Endothelial cell of umbilical vein (primary cell): Measurements from ENCODE around the gene RUNDC3A. TPM values are rescaled to one million over a fixed set of nuclear protein-coding genes. Genes with fewer than 3 reads are reported as not detected.

Experiments used
- BruUV-seq: library from RNA; stranded (reverse); fragments of 400-500 nt; replicated peaks from 2 replicates; lab custom pipeline; 2021; lab: Mats Ljungman, UMichigan
- CTCF ChIA-PET: fragments of 300-600, 350-600 bp; sonication (Branson Sonifier 250); formaldehyde crosslinking; loops from one replicate; lab custom pipeline; 2021; ENCODE audit warnings: antibody characterized with exemption, inconsistent platforms; lab: Charles Lee
- POLR2A ChIA-PET: fragments of 300-600, 350-600 bp; sonication (Branson Sonifier 250); formaldehyde crosslinking; loops from one replicate; lab custom pipeline; 2021; ENCODE audit warnings: antibody characterized with exemption, inconsistent platforms; lab: Charles Lee
- DNase-seq: peaks from one replicate; pipeline ENCODE4 v3.0.0-alpha.2; 2011; ENCODE audit warnings: low read depth, low spot score
- FAIRE-seq: peaks from 2 replicates; lab custom pipeline; 2011; peaks lifted over from hg19 to GRCh38; lab: Jason Lieb, UNC
- H2AFZ ChIP-seq: 2 replicates; pipeline ENCODE4 v1.6.0; 2012; ENCODE audit warnings: low read depth, low read length, control low read depth, inconsistent platforms
- H3K27ac ChIP-seq: 2 replicates; pipeline ENCODE4 v1.5.1; 2011; ENCODE audit warnings: low read depth, mild to moderate bottlenecking, control low read depth, low read length, moderate library complexity; ENCODE audit not compliant: insufficient read depth
- H3K27me3 ChIP-seq, 2 experiments: 2 replicates each; pipeline versions ENCODE4 v1.6.0 to v1.6.1; 2011; ENCODE audit warnings: low read length in 2 of 2, mixed read lengths in 1 of 2; ENCODE audit not compliant: control insufficient read depth in 2 of 2, insufficient read depth in 2 of 2
- H3K36me3 ChIP-seq, 2 experiments: 2 replicates in 1 of 2; 3 replicates in 1 of 2; pipeline ENCODE4 v1.5.1; 2011; ENCODE audit warnings: low read length in 2 of 2, mild to moderate bottlenecking in 1 of 2, moderate library complexity in 1 of 2; ENCODE audit not compliant: control insufficient read depth in 2 of 2, insufficient read depth in 2 of 2; ENCODE audit errors: extremely low read depth in 1 of 2
- H3K4me1 ChIP-seq: 3 replicates; pipeline ENCODE4 v1.5.1; 2011; ENCODE audit warnings: mild to moderate bottlenecking, low read length; ENCODE audit not compliant: control insufficient read depth, insufficient read depth; ENCODE audit errors: extremely low read depth
- H3K4me2 ChIP-seq: 2 replicates; pipeline ENCODE4 v1.6.1; 2011; ENCODE audit warnings: low read length, control low read depth, mixed read lengths; ENCODE audit not compliant: insufficient read depth
- H3K4me3 ChIP-seq, 3 experiments: fragments of 200-600 bp in 1 of 3; sonication (generic), shearing (Covaris generic) in 1 of 3; replicated peaks in 1 of 3; 2 replicates each; pipeline ENCODE4 v1.5.1; 2011 to 2016; ENCODE audit warnings: control low read depth in 3 of 3, low read length in 3 of 3, mild to moderate bottlenecking in 2 of 3, inconsistent platforms in 1 of 3, low read depth in 1 of 3, moderate library complexity in 1 of 3; ENCODE audit not compliant: insufficient read depth in 1 of 3
- H3K79me2 ChIP-seq: 2 replicates; pipeline ENCODE4 v1.6.0; 2012; ENCODE audit warnings: low read length, inconsistent platforms; ENCODE audit not compliant: control insufficient read depth, insufficient read depth
- H3K9ac ChIP-seq: replicated peaks from 2 replicates; pipeline ENCODE3; 2011; ENCODE audit warnings: low read length, control low read depth; ENCODE audit not compliant: insufficient read depth; ENCODE audit errors: extremely low read depth
- H3K9me1 ChIP-seq: replicated peaks from 3 replicates; pipeline ENCODE4 v1.6.0; 2011; ENCODE audit warnings: mild to moderate bottlenecking, low read length; ENCODE audit not compliant: control insufficient read depth, insufficient read depth; ENCODE audit errors: extremely low read depth
- H3K9me3 ChIP-seq: replicated peaks from 2 replicates; pipeline ENCODE4 v1.5.1; 2012; ENCODE audit warnings: low read length, inconsistent platforms; ENCODE audit not compliant: control insufficient read depth, insufficient read depth
- H4K20me1 ChIP-seq: replicated peaks from 2 replicates; pipeline ENCODE3; 2011; ENCODE audit warnings: mild to moderate bottlenecking, low read length; ENCODE audit not compliant: control insufficient read depth, insufficient read depth; ENCODE audit errors: extremely low read depth
- CTCF ChIP-seq, 2 donors: IDR thresholded peaks; 1 replicate in 1 of 2; 2 replicates in 1 of 2; pipeline ENCODE4 v1.5.1; 2011; ENCODE audit warnings: low read length in 2 of 2, mild to moderate bottlenecking in 2 of 2, moderate library complexity in 2 of 2, control low read depth in 1 of 2, inconsistent platforms in 1 of 2, low read depth in 1 of 2; ENCODE audit not compliant: insufficient read depth in 1 of 2; ENCODE audit errors: extremely low read depth in 1 of 2
- EZH2 ChIP-seq: IDR thresholded peaks from 2 replicates; pipeline ENCODE4 v1.6.1; 2012; ENCODE audit warnings: borderline replicate concordance, low read depth, mild to moderate bottlenecking, moderate library complexity, low read length, inconsistent platforms; ENCODE audit not compliant: severe bottlenecking
- FOS ChIP-seq: IDR thresholded peaks from 2 replicates; pipeline ENCODE4 v1.6.1; 2011; ENCODE audit warnings: mild to moderate bottlenecking, low read length, moderate library complexity, borderline replicate concordance; ENCODE audit not compliant: insufficient read depth
- GATA2 ChIP-seq: IDR thresholded peaks from 2 replicates; pipeline ENCODE4 v1.7.0; 2011; ENCODE audit warnings: low read depth, mild to moderate bottlenecking, moderate library complexity, mixed read lengths, low read length; ENCODE audit not compliant: insufficient read length, insufficient read depth
- JUN ChIP-seq: IDR thresholded peaks from 2 replicates; pipeline ENCODE4 v1.6.1; 2011; ENCODE audit warnings: borderline replicate concordance, low read depth; ENCODE audit not compliant: insufficient read length, insufficient read depth
- MAX ChIP-seq: IDR thresholded peaks from 2 replicates; pipeline ENCODE4 v1.6.1; 2011; ENCODE audit not compliant: insufficient read depth, insufficient read length
- MYC ChIP-seq: IDR thresholded peaks from one replicate; pipeline ENCODE4 v1.6.1; 2011; ENCODE audit warnings: mild to moderate bottlenecking, low read depth, low read length
- POLR2A ChIP-seq: IDR thresholded peaks from 2 replicates; pipeline ENCODE4 v1.6.1; 2012; ENCODE audit warnings: low read depth, mild to moderate bottlenecking, control low read depth, low read length
- POLR2AphosphoS5 ChIP-seq: IDR thresholded peaks from 2 replicates; pipeline ENCODE4 v1.6.1; 2012; ENCODE audit warnings: low read depth, mild to moderate bottlenecking, control low read depth, low read length, moderate library complexity; ENCODE audit not compliant: insufficient read depth
- dilution Hi-C: fragments of 300-500 bp; cut with MboI; formaldehyde crosslinking; loops from one replicate; pipeline ENCODE4 v1.15.0; 2019; ENCODE audit warnings: low sequenced_read_pairs; ENCODE audit not compliant: extremely low pct_ligation_motif_present
- intact Hi-C: fragments of 100-400 bp; cut with micrococcal nuclease; formaldehyde crosslinking; loops from one replicate; pipeline ENCODE4 v1.10.0; 2022
- polyA plus RNA-seq, 4 experiments: library from polyadenylated mRNA; depleted of rRNA in 3 of 4; stranded (reverse) in 3 of 4; unstranded in 1 of 4; fragments of >200 nt; gene quantifications; 2 replicates each; pipeline versions ENCODE4 v1.2.1 to v1.2.3, GENCODE V29; 2011 to 2012; ENCODE audit warnings: missing spikeins in 1 of 4
- total RNA-seq: library from RNA; stranded (reverse); gene quantifications from 2 replicates; pipeline ENCODE4 v1.2.3, GENCODE V29; 2021

Gene RUNDC3A
- total and polyA plus RNA-seq, 2 donors (not counting 3 experiments of a cell fraction or from before 2014, with no cell fraction given) = 0.12 TPM; not detected in 1

GRCh38 chr17:44287651-44288050 lies 20.8 kb upstream of the RUNDC3A start:
- Histone ChIP-seq H3K4me2 (no peak overlapping the region), H2AFZ (no peak overlapping the region), H3K9me3 (no peaks in the 10 kb centered on the region), H3K4me1 (no peaks in the 10 kb centered on the region), H3K79me2 (no peaks in the 10 kb centered on the region), H3K27ac (no peak overlapping the region), H3K4me3 (no peak overlapping the region), H3K9me1 (no peaks in the 10 kb centered on the region), H3K27me3 (no peaks in the 10 kb centered on the region), H3K9ac (no peak overlapping the region), H3K36me3 (no peaks in the 10 kb centered on the region), H4K20me1 (no peaks in the 10 kb centered on the region)
- intact Hi-C loops (no loop called here), dilution Hi-C loops (no loop called here)
- CTCF ChIA-PET = interaction anchor here (1.5 to 1.8 kb wide), 2 partner anchors 12 to 21 kb away, joined by 3 to 8 read pairs; partner anchors contain the start of gene RUNDC3A
- BruUV-seq = no TSS peak
- POLR2A ChIA-PET = no interaction called here
- FAIRE-seq (no peak), DNase-seq (no peak)
- TF ChIP-seq GATA2 = no peak
- TF ChIP-seq POLR2A = no peak
- no peak for TF ChIP-seq POLR2AphosphoS5
- no peak for TF ChIP-seq MYC
- TF ChIP-seq MAX = no peak
- TF ChIP-seq EZH2 = no peak
- no peak for TF ChIP-seq CTCF (IDR thresholded peaks at IDR 0.05; ENCODE audit: extremely low read depth in 1 of 2, insufficient read depth in 1 of 2, low read depth in 1 of 2, low read length in 2 of 2)
- TF ChIP-seq JUN = no peak
- TF ChIP-seq FOS = no peak
